H1 (cell line): ENCODE measurements around the gene RANGRF. TPM values are rescaled to one million over a fixed set of nuclear protein-coding genes. Genes with fewer than 3 reads are reported as not detected.
A peak's percentile ranks its signal among the peaks of the same experiment; 100 is the strongest.

ENCODE experiments used
- ATF2 ChIP-seq: IDR thresholded peaks from 2 replicates; pipeline ENCODE4 v1.6.1; 2012; ENCODE audit warnings: low read length, inconsistent platforms
- BACH1 ChIP-seq: IDR thresholded peaks from 2 replicates; pipeline ENCODE4 v1.6.1; 2012; ENCODE audit warnings: low read length, improper control_type of control experiment
- BRCA1 ChIP-seq: IDR thresholded peaks from 2 replicates; pipeline ENCODE4 v1.6.1; 2012; ENCODE audit warnings: low read depth, low read length, improper control_type of control experiment
- CEBPB ChIP-seq: IDR thresholded peaks from 2 replicates; pipeline ENCODE4 v1.6.1; 2012; ENCODE audit warnings: low read depth, low read length
- CREB1 ChIP-seq: IDR thresholded peaks from 2 replicates; pipeline ENCODE4 v1.6.1; 2012; ENCODE audit warnings: inconsistent platforms
- GTF2F1 ChIP-seq: IDR thresholded peaks from 2 replicates; pipeline ENCODE4 v1.6.1; 2012; ENCODE audit warnings: low read depth, low read length, improper control_type of control experiment, borderline replicate concordance
- KDM4A ChIP-seq: IDR thresholded peaks from one replicate; pipeline ENCODE4 v1.7.1; 2012; ENCODE audit warnings: low read depth, mild to moderate bottlenecking, moderate library complexity, low read length, inconsistent platforms; ENCODE audit not compliant: severe bottlenecking
- KDM5A ChIP-seq: fragments of 200-600 bp; IDR thresholded peaks from 2 replicates; pipeline ENCODE4 v1.7.1; 2012; ENCODE audit warnings: mild to moderate bottlenecking, low read length, inconsistent platforms, mixed read lengths
- MAFK ChIP-seq: IDR thresholded peaks from 2 replicates; pipeline ENCODE4 v1.6.1; 2012; ENCODE audit warnings: low read depth, mild to moderate bottlenecking, improper control_type of control experiment, low read length
- MAX ChIP-seq: IDR thresholded peaks from 2 replicates; pipeline ENCODE4 v1.6.1; 2012; ENCODE audit warnings: inconsistent platforms
- NRF1 ChIP-seq: IDR thresholded peaks from 2 replicates; pipeline ENCODE4 v1.6.1; 2011; ENCODE audit warnings: mild to moderate bottlenecking, low read depth, low read length, improper control_type of control experiment
- PHF8 ChIP-seq: fragments of 200-600 bp; sonication (generic); conservative IDR thresholded peaks from 2 replicates; pipeline ENCODE4 v1.7.1; 2012; ENCODE audit warnings: low read depth, mild to moderate bottlenecking, inconsistent platforms, low read length, moderate library complexity
- POLR2A ChIP-seq, 2 experiments: IDR thresholded peaks; 1 replicate in 1 of 2; 2 replicates in 1 of 2; pipeline ENCODE4 v1.6.1; 2011; ENCODE audit warnings: low read depth in 2 of 2, low read length in 2 of 2, mild to moderate bottlenecking in 2 of 2; ENCODE audit errors: control extremely low read depth in 1 of 2
- RBBP5 ChIP-seq: IDR thresholded peaks from 2 replicates; pipeline ENCODE4 v1.7.1; 2012; ENCODE audit warnings: low read depth, mild to moderate bottlenecking, inconsistent platforms, low read length, moderate library complexity, borderline replicate concordance
- SAP30 ChIP-seq: fragments of 300-600 bp; sonication (generic); IDR thresholded peaks from 2 replicates; pipeline ENCODE4 v1.7.1; 2012; ENCODE audit warnings: low read length, moderate library complexity, mild to moderate bottlenecking, inconsistent platforms; ENCODE audit not compliant: insufficient read depth, insufficient replicate concordance
- SIN3A ChIP-seq, 2 experiments: IDR thresholded peaks in 1 of 2; conservative IDR thresholded peaks in 1 of 2; 2 replicates each; pipeline ENCODE4 v1.6.1; 2011 to 2012; ENCODE audit warnings: low read length in 2 of 2, improper control_type of control experiment in 1 of 2, low read depth in 1 of 2, mild to moderate bottlenecking in 1 of 2
- SIRT6 ChIP-seq: IDR thresholded peaks from one replicate; pipeline ENCODE4 v1.7.1; 2012; ENCODE audit warnings: low read length, inconsistent platforms
- SP1 ChIP-seq: IDR thresholded peaks from 2 replicates; pipeline ENCODE4 v1.6.1; 2011; ENCODE audit warnings: low read depth, low read length
- SP4 ChIP-seq: IDR thresholded peaks from 2 replicates; pipeline ENCODE4 v1.6.1; 2012; ENCODE audit warnings: low read length, inconsistent platforms
- SRF ChIP-seq: IDR thresholded peaks from 2 replicates; pipeline ENCODE4 v1.6.1; 2011; ENCODE audit warnings: mild to moderate bottlenecking, low read depth, low read length, moderate library complexity
- TAF1 ChIP-seq: IDR thresholded peaks from 2 replicates; pipeline ENCODE4 v1.6.1; 2011; ENCODE audit warnings: mild to moderate bottlenecking, low read depth, low read length
- TAF7 ChIP-seq: optimal IDR thresholded peaks from 2 replicates; pipeline ENCODE3; 2011; ENCODE audit warnings: low read depth, mild to moderate bottlenecking, inconsistent platforms, low read length, moderate library complexity, borderline replicate concordance
- polyA plus RNA-seq, 7 experiments: library from polyadenylated mRNA; depleted of rRNA in 3 of 7; stranded (reverse) in 5 of 7; unstranded in 2 of 7; fragments of >200 nt in 5 of 7; fragments of 200-250 nt in 2 of 7; gene quantifications; 1 replicate in 5 of 7; 2 replicates in 1 of 7; 4 replicates in 1 of 7; pipeline versions ENCODE4 v1.2.1 to v1.2.3, GENCODE V29; 2011 to 2013; ENCODE audit warnings: missing spikeins in 2 of 7, mixed read lengths in 2 of 7
- total RNA-seq: library from RNA; stranded (reverse); fragmentation: NEBNext Ultra II Directional; extraction: Animal tissue kit (Norgen Biotek cat#: 25700); gene quantifications from 2 replicates; pipeline ENCODE4 v1.2.1, GENCODE V29; 2021

RANGRF gene
- total and polyA plus RNA-seq, 2 of the 8 experiments (the other 6 are each of a cell fraction or from before 2014, with no cell fraction given): 36.9 to 49.6 TPM

GRCh38 chr17:8248751-8249607 is 39.5 kb upstream of the RANGRF start, which contains the start of gene PFAS (continued):
- TF ChIP-seq CEBPB: peak; percentile 57
- peak; percentile 70 for TF ChIP-seq SAP30
- TF ChIP-seq GTF2F1: no peak
- peak; percentile 74 for TF ChIP-seq SP1
- TF ChIP-seq MAX: peak; percentile 94
- peak; percentile 100 for TF ChIP-seq KDM4A
- TF ChIP-seq SRF: peak; percentile 85
- TF ChIP-seq POLR2A (IDR thresholded peaks at IDR 0.05; ENCODE audit: control extremely low read depth in 1 of 2, low read depth in 2 of 2, low read length in 2 of 2): peak; percentile 71 to 94
- TF ChIP-seq TAF7: peak; percentile 18
- peak; percentile 87 for TF ChIP-seq TAF1
- no peak for TF ChIP-seq SP4
- peak; percentile 33; the same call in 1 of the 2 replicates for TF ChIP-seq BRCA1
- peak; percentile 89 for TF ChIP-seq PHF8
- TF ChIP-seq MAFK: no peak
- peak; percentile 84 for TF ChIP-seq RBBP5
- TF ChIP-seq ATF2: peak; percentile 71; the same call in 1 of the 2 replicates
- peak; percentile 99 for TF ChIP-seq CREB1
- peak; percentile 70 to 93; a peak in 3 of 4 replicates for TF ChIP-seq SIN3A (conservative IDR thresholded peaks at IDR 0.05 in 1 of 2, IDR thresholded peaks at IDR 0.05 in 1 of 2; ENCODE audit: low read depth in 1 of 2, low read length in 2 of 2)
- TF ChIP-seq BACH1: peak; percentile 91
- no peak for TF ChIP-seq SIRT6
- TF ChIP-seq KDM5A: peak; percentile 84
- TF ChIP-seq NRF1: no peak
